GM12878 (cell line): ENCODE results near the gene FERMT3. TPM values are rescaled to one million over a fixed set of nuclear protein-coding genes. Genes with fewer than 3 reads are reported as not detected.
A peak's percentile ranks its signal among the peaks of the same experiment; 100 is the strongest.

Experiments
- CBFB ChIP-seq: IDR thresholded peaks from 2 replicates; pipeline ENCODE4 v1.6.1; 2016; ENCODE audit warnings: antibody characterized with exemption, low read depth
- CBX3 ChIP-seq: fragments of 200-600 bp; sonication (generic); IDR thresholded peaks from 2 replicates; pipeline ENCODE4 v1.6.1; 2016; ENCODE audit warnings: low read depth, borderline replicate concordance
- CHD4 ChIP-seq: fragments of 200-600 bp; sonication (generic); IDR thresholded peaks from 2 replicates; pipeline ENCODE4 v1.6.1; 2016; ENCODE audit warnings: mild to moderate bottlenecking
- EED ChIP-seq: sonication (generic); IDR thresholded peaks from 2 replicates; pipeline ENCODE4 v1.6.1; 2016; ENCODE audit warnings: antibody characterized with exemption, low read depth
- GABPA ChIP-seq: IDR thresholded peaks from 2 replicates; pipeline ENCODE4 v1.6.1; 2014; ENCODE audit warnings: antibody characterized with exemption, low read depth, mild to moderate bottlenecking, inconsistent platforms
- GATAD2B ChIP-seq: fragments of 450-650 bp; conservative IDR thresholded peaks from 2 replicates; pipeline ENCODE4 v1.6.1; 2017; ENCODE audit warnings: low read depth, mild to moderate bottlenecking, moderate library complexity
- HDAC2 ChIP-seq: fragments of 200-600 bp; sonication (generic); IDR thresholded peaks from 2 replicates; pipeline ENCODE4 v1.6.1; 2017
- LARP7 ChIP-seq: fragments of 450-650 bp; IDR thresholded peaks from 2 replicates; pipeline ENCODE4 v1.6.1; 2017; ENCODE audit warnings: mild to moderate bottlenecking
- MYB ChIP-seq: fragments of 150-350 bp; IDR thresholded peaks from 2 replicates; pipeline ENCODE4 v1.6.1; 2014; ENCODE audit warnings: mild to moderate bottlenecking, low read depth, low read length, borderline replicate concordance
- PML ChIP-seq: IDR thresholded peaks from 2 replicates; pipeline ENCODE4 v1.6.1; 2012; ENCODE audit warnings: low read length, inconsistent platforms
- POLR2AphosphoS2 ChIP-seq: IDR thresholded peaks from 2 replicates; pipeline ENCODE4 v1.6.1; 2011; ENCODE audit warnings: low read depth, mild to moderate bottlenecking, low read length, improper control_type of control experiment, moderate library complexity
- TCF3 ChIP-seq: IDR thresholded peaks from 2 replicates; pipeline ENCODE4 v1.6.1; 2012; ENCODE audit warnings: low read depth, mild to moderate bottlenecking, low read length, borderline replicate concordance; ENCODE audit not compliant: insufficient read depth
- polyA plus RNA-seq, 11 experiments: library from polyadenylated mRNA; depleted of rRNA in 4 of 11; unstranded in 6 of 11; stranded (reverse) in 5 of 11; fragments of >200 nt; fragmentation: Nextera tagmentation in 4 of 11; fragmentation: Illumina TruSeq in 1 of 11; extraction: Ambion mirVana in 4 of 11; extraction: Trizol in 1 of 11; gene quantifications; 1 replicate in 1 of 11; 2 replicates in 10 of 11; pipeline versions ENCODE4 v1.2.1 to v1.2.3, GENCODE V29; 2011 to 2016; ENCODE audit warnings: inconsistent platforms in 2 of 11, missing spikeins in 2 of 11, low read depth in 1 of 11
- total RNA-seq, 4 experiments: library from RNA; depleted of rRNA in 3 of 4; stranded (reverse); fragments of >200 nt in 3 of 4; fragmentation: Illumina TruSeq in 1 of 4; extraction: Trizol in 1 of 4; gene quantifications; 2 replicates each; pipeline versions ENCODE4 v1.2.1 to v1.2.3, GENCODE V29; 2013 to 2021
- TF ChIP-seq, protein P1 (sequence below): IDR thresholded peaks from 2 replicates; pipeline ENCODE4 v1.6.1; 2011; ENCODE audit warnings: borderline replicate concordance, low read depth, mild to moderate bottlenecking, moderate library complexity, low read length; ENCODE audit not compliant: insufficient read depth, poor library complexity, severe bottlenecking

FERMT3 gene
- total and polyA plus RNA-seq, 10 of the 15 experiments (the other 5 are each of a cell fraction or from before 2014, with no cell fraction given), result 2.0 to 211 (median 114) TPM

GRCh38 chr11:64234647-64235379, 28.3 kb downstream of the FERMT3 start (continued):
- TF ChIP-seq TCF3 (no peak), POLR2AphosphoS2 (0 out of 2 replicates have a peak, but pooled peaks have one; percentile 12), PML (no peak), GATAD2B (peak; percentile 62; the same call in 1 of the 2 replicates), HDAC2 (no peak), CBX3 (no peak), CHD4 (no peak), CBFB (no peak), GABPA (no peak), EED (no peak), MYB (no peak), LARP7 (peak; percentile 58; the same call in 1 of the 2 replicates)
- TF ChIP-seq, protein P1, sequence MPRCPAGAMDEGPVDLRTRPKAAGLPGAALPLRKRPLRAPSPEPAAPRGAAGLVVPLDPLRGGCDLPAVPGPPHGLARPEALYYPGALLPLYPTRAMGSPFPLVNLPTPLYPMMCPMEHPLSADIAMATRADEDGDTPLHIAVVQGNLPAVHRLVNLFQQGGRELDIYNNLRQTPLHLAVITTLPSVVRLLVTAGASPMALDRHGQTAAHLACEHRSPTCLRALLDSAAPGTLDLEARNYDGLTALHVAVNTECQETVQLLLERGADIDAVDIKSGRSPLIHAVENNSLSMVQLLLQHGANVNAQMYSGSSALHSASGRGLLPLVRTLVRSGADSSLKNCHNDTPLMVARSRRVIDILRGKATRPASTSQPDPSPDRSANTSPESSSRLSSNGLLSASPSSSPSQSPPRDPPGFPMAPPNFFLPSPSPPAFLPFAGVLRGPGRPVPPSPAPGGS, result no peak
